ENCODE data around the gene SLC30A4. TPM values are rescaled to one million over a fixed set of nuclear protein-coding genes. Genes with fewer than 3 reads are reported as not detected.

SLC30A4 gene
- total RNA-seq, 2 experiments from 2014 or later: 2.1 to 2.3 TPM

- CTCF ChIA-PET: no interaction called here
- ATAC-seq (ENCODE audit: poor library complexity) (no peak), DNase-seq (no peak)
- Mint-ChIP-seq H3K27ac (no peak overlapping the region), H3K36me3 (ENCODE audit: low read depth) (no peaks in the 10 kb centered on the region), H3K4me1 (ENCODE audit: low read depth) (no peaks in the 10 kb centered on the region), H3K27me3 (no peaks in the 10 kb centered on the region), H3K9me3 (no peaks in the 10 kb centered on the region), H3K4me3 (no peak overlapping the region)
- POLR2A ChIA-PET: no interaction called here
- intact Hi-C loops (cut with DNase I, micrococcal nuclease): no loop called here
- no peaks in the 10 kb centered on the region for H3K9me3 ChIP-seq (ENCODE audit: control insufficient read depth in 1 of 2, insufficient read depth in 1 of 2, low read length in 2 of 2)
- H3K36me3 ChIP-seq (ENCODE audit: insufficient read depth, low read length): no peaks in the 10 kb centered on the region
- no peaks in the 10 kb centered on the region for H3K27me3 ChIP-seq (ENCODE audit: control insufficient read depth in 1 of 2, insufficient read depth in 2 of 2, low read length in 2 of 2)
- no peaks in the 10 kb centered on the region for H3K4me1 ChIP-seq (ENCODE audit: insufficient read depth, low read length)
- no peak overlapping the region for H3K27ac ChIP-seq (ENCODE audit: low read depth in 1 of 2, low read length in 2 of 2)
- no peak overlapping the region for H3K4me3 ChIP-seq (ENCODE audit: low read length)
- no peak for TF ChIP-seq CTCF (IDR thresholded peaks at IDR 0.05)
Observed at GRCh38 chr15:45540531-45540930, 18.0 kb upstream of the SLC30A4 start.

- H3K4me3 Mint-ChIP-seq: no peak overlapping the region
- Histone ChIP-seq H3K4me1 (ENCODE audit: insufficient read depth, low read length) (no peaks in the 10 kb centered on the region), H3K4me3 (ENCODE audit: low read length) (no peak overlapping the region), H3K27me3 (ENCODE audit: control insufficient read depth in 1 of 2, insufficient read depth in 2 of 2, low read length in 2 of 2) (no peaks in the 10 kb centered on the region), H3K36me3 (ENCODE audit: insufficient read depth, low read length) (no peaks in the 10 kb centered on the region), H3K9me3 (ENCODE audit: control insufficient read depth in 1 of 2, insufficient read depth in 1 of 2, low read length in 2 of 2) (no peaks in the 10 kb centered on the region), H3K27ac (ENCODE audit: low read depth in 1 of 2, low read length in 2 of 2) (no peak overlapping the region)
- ChIA-PET POLR2A (no interaction called here), CTCF (no interaction called here)
- no peaks in the 10 kb centered on the region for H3K36me3 Mint-ChIP-seq (ENCODE audit: low read depth)
- H3K27me3 Mint-ChIP-seq: no peaks in the 10 kb centered on the region
- ATAC-seq (ENCODE audit: poor library complexity) (no peak), DNase-seq (no peak)
- intact Hi-C loops (cut with DNase I, micrococcal nuclease): no loop called here
- no peak overlapping the region for H3K27ac Mint-ChIP-seq
- H3K9me3 Mint-ChIP-seq: no peaks in the 10 kb centered on the region
- H3K4me1 Mint-ChIP-seq (ENCODE audit: low read depth): no peaks in the 10 kb centered on the region
- TF ChIP-seq CTCF (IDR thresholded peaks at IDR 0.05): no peak
Observed at GRCh38 chr15:45539680-45540079, 17.1 kb upstream of the SLC30A4 start.

GRCh38 chr15:45536934-45537333, 14.4 kb upstream of the SLC30A4 start:
- no peak for TF ChIP-seq CTCF (IDR thresholded peaks at IDR 0.05)
- Histone ChIP-seq H3K27ac (ENCODE audit: low read depth in 1 of 2, low read length in 2 of 2) (no peak overlapping the region), H3K9me3 (ENCODE audit: control insufficient read depth in 1 of 2, insufficient read depth in 1 of 2, low read length in 2 of 2) (no peaks in the 10 kb centered on the region), H3K27me3 (ENCODE audit: control insufficient read depth in 1 of 2, insufficient read depth in 2 of 2, low read length in 2 of 2) (no peaks in the 10 kb centered on the region), H3K4me3 (ENCODE audit: low read length) (no peak overlapping the region), H3K36me3 (ENCODE audit: insufficient read depth, low read length) (no peaks in the 10 kb centered on the region), H3K4me1 (ENCODE audit: insufficient read depth, low read length) (no peaks in the 10 kb centered on the region)
- H3K27ac Mint-ChIP-seq: no peak overlapping the region
- DNase-seq (no peak), ATAC-seq (ENCODE audit: poor library complexity) (no peak)
- no peaks in the 10 kb centered on the region for H3K27me3 Mint-ChIP-seq
- ChIA-PET POLR2A (no interaction called here), CTCF (no interaction called here)
- no peaks in the 10 kb centered on the region for H3K4me1 Mint-ChIP-seq (ENCODE audit: low read depth)
- no peaks in the 10 kb centered on the region for H3K9me3 Mint-ChIP-seq
- no peak overlapping the region for H3K4me3 Mint-ChIP-seq
- intact Hi-C loops (cut with DNase I, micrococcal nuclease): no loop called here
- H3K36me3 Mint-ChIP-seq (ENCODE audit: low read depth): no peaks in the 10 kb centered on the region
